Memory B cell (primary cell): ENCODE measurements around the gene ACACB.

Experiments
- ATAC-seq: fragments of 150-1000 bp; cut with Tn5 transposase; 2 replicates; pipeline ENCODE4 v1.10.0; 2021; ENCODE audit warnings: low read depth, mild to moderate bottlenecking, moderate library complexity
- DNase-seq, 2 donors: peaks; one replicate each; pipeline ENCODE4 v3.0.0; 2022; ENCODE audit warnings: low spot score in 2 of 2
- H3K27ac Mint-ChIP-seq: one replicate; pipeline ENCODE4 v1.8.0; 2022; ENCODE audit warnings: mild to moderate bottlenecking, moderate library complexity, mixed read lengths
- H3K27me3 Mint-ChIP-seq: one replicate; pipeline ENCODE4 v1.8.0; 2022; ENCODE audit warnings: mixed read lengths
- H3K36me3 Mint-ChIP-seq: one replicate; pipeline ENCODE4 v1.8.0; 2022; ENCODE audit warnings: mild to moderate bottlenecking, mixed read lengths
- H3K4me1 Mint-ChIP-seq: one replicate; pipeline ENCODE4 v1.8.0; 2022; ENCODE audit warnings: mixed read lengths
- H3K4me3 Mint-ChIP-seq: one replicate; pipeline ENCODE4 v1.8.0; 2022; ENCODE audit warnings: mild to moderate bottlenecking, moderate library complexity, mixed read lengths
- H3K9me3 Mint-ChIP-seq: one replicate; pipeline ENCODE4 v1.8.0; 2022; ENCODE audit warnings: mixed read lengths

Gene ACACB

DNA sequence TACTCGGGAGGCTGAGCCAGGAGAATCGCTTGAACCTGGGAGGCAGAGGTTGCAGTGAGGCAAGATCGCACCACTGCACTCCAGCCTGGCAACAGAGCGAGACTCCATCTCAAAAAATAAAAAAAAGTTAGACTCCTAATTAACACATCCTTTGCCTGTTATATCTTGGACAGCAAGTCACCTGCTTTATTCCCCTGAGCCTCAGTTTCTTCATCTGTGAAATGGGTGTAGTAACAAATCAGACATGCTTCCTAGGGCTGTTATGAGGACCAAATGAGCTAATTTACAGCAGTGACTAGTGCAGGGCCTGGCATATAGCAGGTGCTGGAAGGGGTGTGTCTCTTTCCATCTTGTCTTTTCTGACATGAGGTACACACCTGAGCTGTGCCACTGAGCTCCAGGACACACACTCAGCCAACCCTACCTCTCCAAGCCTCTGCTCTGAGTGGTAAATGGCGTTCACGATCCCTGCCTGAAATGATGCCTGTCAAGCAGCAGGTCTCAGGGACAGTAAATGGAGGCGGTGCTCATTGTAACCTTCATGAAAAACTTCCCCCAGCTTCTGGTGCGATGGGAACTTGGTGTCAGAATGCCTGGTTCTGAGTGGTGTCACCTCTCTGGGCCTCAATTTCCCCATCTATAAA is 161.0 kb downstream of the ACACB start:
- H3K27me3 Mint-ChIP-seq = peaks cover 16% of the 10 kb centered on the region
- ATAC-seq (no peak), DNase-seq (no peak)
- no peaks in the 10 kb centered on the region for H3K4me1 Mint-ChIP-seq
- H3K36me3 Mint-ChIP-seq = no peaks in the 10 kb centered on the region
- no peaks in the 10 kb centered on the region for H3K9me3 Mint-ChIP-seq
- H3K4me3 Mint-ChIP-seq = no peak overlapping the region
- no peak overlapping the region for H3K27ac Mint-ChIP-seq

- Mint-ChIP-seq H3K4me1 (no peaks in the 10 kb centered on the region), H3K4me3 (no peak overlapping the region), H3K27me3 (peaks cover 14% of the 10 kb centered on the region), H3K36me3 (no peaks in the 10 kb centered on the region), H3K9me3 (no peaks in the 10 kb centered on the region), H3K27ac (no peak overlapping the region)
- DNase-seq = no peak
- no peak for ATAC-seq
These were observed 161.7 kb downstream of the ACACB start for GRCh38 chr12:109277899-109278762.

DNA sequence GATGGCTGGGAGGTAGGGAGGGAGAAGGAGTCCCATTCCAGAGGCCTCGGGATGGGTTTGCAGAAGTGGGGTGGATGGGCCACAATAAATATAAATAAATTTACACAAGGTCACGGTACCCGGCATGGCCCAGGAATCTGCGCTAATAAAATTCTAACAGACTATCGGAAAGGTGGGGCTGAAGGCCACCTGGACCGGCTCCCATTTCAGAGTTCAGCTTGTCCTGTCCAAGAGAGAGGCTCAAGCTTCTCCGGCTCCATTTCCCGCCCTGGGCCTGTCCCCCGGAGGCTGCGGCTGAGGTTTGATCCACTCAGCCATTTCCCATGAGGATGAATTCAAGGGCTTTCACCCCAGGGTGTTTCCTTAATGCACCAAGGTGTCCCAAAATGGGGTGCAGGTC is 162.5 kb downstream of the ACACB start:
- no peak for DNase-seq
- H3K36me3 Mint-ChIP-seq = no peaks in the 10 kb centered on the region
- H3K4me3 Mint-ChIP-seq = no peak overlapping the region
- H3K9me3 Mint-ChIP-seq = no peaks in the 10 kb centered on the region
- H3K27me3 Mint-ChIP-seq = peaks cover 11% of the 10 kb centered on the region
- no peak overlapping the region for H3K27ac Mint-ChIP-seq
- ATAC-seq = no peak
- H3K4me1 Mint-ChIP-seq = no peaks in the 10 kb centered on the region

DNA sequence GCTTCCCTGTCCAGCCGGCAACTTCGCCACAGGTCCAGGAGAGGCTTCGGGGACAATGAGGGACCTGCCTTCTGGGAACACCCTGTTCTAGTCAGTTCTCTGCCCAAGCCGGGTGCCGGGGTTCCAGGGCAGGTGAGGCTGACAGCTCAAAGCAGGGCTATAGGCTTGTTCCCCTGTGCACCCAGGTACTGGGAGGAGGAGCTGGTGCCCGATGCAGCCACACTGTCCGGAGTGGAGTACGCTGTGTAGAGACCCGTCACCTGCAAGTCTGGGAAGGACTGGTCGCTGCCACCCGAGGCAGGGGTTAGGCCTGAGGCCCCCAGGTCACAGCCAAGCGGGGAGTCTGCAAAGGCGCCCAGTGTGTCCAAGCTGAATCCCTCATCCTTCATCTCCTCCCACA is 163.1 kb downstream of the ACACB start:
- no peak overlapping the region for H3K4me3 Mint-ChIP-seq
- peaks cover under 1% of the 10 kb centered on the region for H3K4me1 Mint-ChIP-seq
- H3K27ac Mint-ChIP-seq = no peak overlapping the region
- peaks cover 11% of the 10 kb centered on the region for H3K27me3 Mint-ChIP-seq
- ATAC-seq = no peak
- no peak for DNase-seq
- no peaks in the 10 kb centered on the region for H3K9me3 Mint-ChIP-seq
- H3K36me3 Mint-ChIP-seq = no peaks in the 10 kb centered on the region

DNA sequence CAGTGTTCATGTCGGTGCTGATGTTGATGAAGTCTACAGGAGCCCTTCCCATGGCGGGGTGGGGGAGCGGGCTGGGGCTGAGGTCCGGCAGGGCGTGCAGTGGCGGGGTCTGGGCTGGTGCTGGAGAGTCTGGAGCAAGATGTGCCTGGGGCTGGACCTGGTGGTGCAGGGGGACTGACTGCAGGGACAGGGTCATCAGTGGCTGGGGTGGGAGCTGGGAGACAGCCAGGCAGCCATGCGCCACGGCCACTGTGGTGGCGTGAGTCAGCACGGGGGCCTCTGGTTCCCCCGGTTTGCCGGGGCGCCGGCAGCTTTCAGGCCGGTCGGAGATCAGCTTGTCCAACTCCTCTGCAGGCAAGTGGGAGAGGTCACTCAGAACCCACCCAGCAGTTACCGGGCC is 165.1 kb downstream of the ACACB start:
- no peak for ATAC-seq

GRCh38 chr12:109284392-109284791 is 168.0 kb downstream of the ACACB start:
- Mint-ChIP-seq H3K27me3 (peaks cover 3% of the 10 kb centered on the region), H3K4me3 (no peak overlapping the region), H3K4me1 (peaks cover 5% of the 10 kb centered on the region), H3K36me3 (no peaks in the 10 kb centered on the region), H3K27ac (no peak overlapping the region), H3K9me3 (peaks cover 5% of the 10 kb centered on the region)
- DNase-seq (no peak), ATAC-seq (no peak)

More for the DNA sequence above, 165.1 kb downstream of the ACACB start:
- Mint-ChIP-seq H3K4me1 (peaks cover 3% of the 10 kb centered on the region), H3K27ac (no peak overlapping the region), H3K36me3 (no peaks in the 10 kb centered on the region), H3K9me3 (peaks cover 5% of the 10 kb centered on the region), H3K4me3 (no peak overlapping the region), H3K27me3 (peaks cover 7% of the 10 kb centered on the region)
- no peak for DNase-seq

- Mint-ChIP-seq H3K36me3 (no peaks in the 10 kb centered on the region), H3K4me3 (no peak overlapping the region), H3K27ac (no peak overlapping the region), H3K9me3 (peaks cover 5% of the 10 kb centered on the region), H3K4me1 (peaks cover 5% of the 10 kb centered on the region), H3K27me3 (peaks cover 6% of the 10 kb centered on the region)
- DNase-seq = no peak
- ATAC-seq = no peak
These were observed 169.9 kb downstream of the ACACB start for GRCh38 chr12:109286252-109286651.

GRCh38 chr12:109286652-109287051 is 170.3 kb downstream of the ACACB start:
- Mint-ChIP-seq H3K9me3 (peaks cover 5% of the 10 kb centered on the region), H3K27ac (no peak overlapping the region), H3K27me3 (peaks cover 9% of the 10 kb centered on the region), H3K36me3 (no peaks in the 10 kb centered on the region), H3K4me1 (peaks cover 7% of the 10 kb centered on the region), H3K4me3 (no peak overlapping the region)
- ATAC-seq (no peak), DNase-seq (no peak)

GRCh38 chr12:109287181-109287580 is 170.8 kb downstream of the ACACB start:
- peaks cover 5% of the 10 kb centered on the region for H3K9me3 Mint-ChIP-seq
- no peak for ATAC-seq
- H3K4me3 Mint-ChIP-seq = no peak overlapping the region
- H3K36me3 Mint-ChIP-seq = no peaks in the 10 kb centered on the region
- H3K4me1 Mint-ChIP-seq = peaks cover 7% of the 10 kb centered on the region
- DNase-seq = no peak
- H3K27ac Mint-ChIP-seq = no peak overlapping the region
- peaks cover 9% of the 10 kb centered on the region for H3K27me3 Mint-ChIP-seq

GRCh38 chr12:109287811-109288469 is 171.6 kb downstream of the ACACB start:
- ATAC-seq = no peak
- peaks cover 5% of the 10 kb centered on the region for H3K9me3 Mint-ChIP-seq
- H3K4me3 Mint-ChIP-seq = no peak overlapping the region

GRCh38 chr12:109288571-109288970 is 172.2 kb downstream of the ACACB start:
- H3K4me3 Mint-ChIP-seq = no peak overlapping the region
- no peaks in the 10 kb centered on the region for H3K36me3 Mint-ChIP-seq

More at GRCh38 chr12:109287811-109288469, 171.6 kb downstream of the ACACB start:
- Mint-ChIP-seq H3K27me3 (peaks cover 10% of the 10 kb centered on the region), H3K36me3 (no peaks in the 10 kb centered on the region), H3K27ac (no peak overlapping the region), H3K4me1 (peaks cover 7% of the 10 kb centered on the region)
- DNase-seq = no peak

DNA sequence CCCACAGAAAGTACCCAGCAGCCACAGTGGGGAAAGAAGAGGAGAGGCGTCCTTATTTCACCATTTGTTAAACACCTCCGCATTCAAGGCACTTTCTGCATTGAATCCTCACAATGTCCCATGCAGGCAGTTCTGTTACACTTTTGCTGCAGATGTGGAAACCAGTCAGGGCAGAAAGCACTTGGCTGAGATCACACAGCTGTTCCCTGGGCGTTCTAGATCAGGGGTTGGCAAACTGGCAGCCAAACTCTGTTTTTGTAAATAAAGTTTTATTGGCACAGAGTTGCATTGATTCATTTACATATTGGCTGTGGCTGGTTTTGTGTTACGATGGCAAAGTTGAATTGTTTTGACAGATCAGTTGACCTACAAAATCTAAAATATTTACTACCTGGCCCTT is 172.6 kb downstream of the ACACB start:
- Mint-ChIP-seq H3K4me3 (no peak overlapping the region), H3K36me3 (no peaks in the 10 kb centered on the region), H3K27me3 (peaks cover 13% of the 10 kb centered on the region), H3K4me1 (peaks cover 7% of the 10 kb centered on the region), H3K9me3 (peaks cover 5% of the 10 kb centered on the region), H3K27ac (no peak overlapping the region)
- DNase-seq (no peak), ATAC-seq (no peak)

More at GRCh38 chr12:109288571-109288970, 172.2 kb downstream of the ACACB start:
- H3K27ac Mint-ChIP-seq = no peak overlapping the region
- ATAC-seq (no peak), DNase-seq (no peak)
- H3K27me3 Mint-ChIP-seq = peaks cover 13% of the 10 kb centered on the region
- peaks cover 7% of the 10 kb centered on the region for H3K4me1 Mint-ChIP-seq
- peaks cover 5% of the 10 kb centered on the region for H3K9me3 Mint-ChIP-seq

DNA sequence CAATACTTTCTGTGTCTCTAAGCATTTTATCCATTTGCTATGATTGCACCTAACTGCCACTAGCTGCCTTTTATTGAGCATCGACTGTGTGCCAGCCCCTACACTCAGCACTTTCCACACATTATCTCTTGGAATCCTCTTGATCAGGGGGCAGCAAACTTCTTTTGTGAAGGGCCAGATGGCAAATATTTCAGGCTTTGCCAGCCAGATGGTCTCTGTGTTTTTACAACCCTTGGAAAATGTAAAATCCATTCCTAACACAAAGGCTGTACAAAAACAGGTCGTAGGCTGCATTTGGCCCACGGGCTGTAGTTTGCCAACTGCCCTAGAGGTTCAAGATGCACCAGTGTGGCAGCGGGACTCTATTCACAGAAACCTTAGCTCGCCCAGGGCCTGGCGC is 173.2 kb downstream of the ACACB start:
- Mint-ChIP-seq H3K27me3 (peaks cover 15% of the 10 kb centered on the region), H3K9me3 (peaks cover 5% of the 10 kb centered on the region), H3K4me1 (peaks cover 6% of the 10 kb centered on the region), H3K36me3 (no peaks in the 10 kb centered on the region), H3K27ac (no peak overlapping the region), H3K4me3 (no peak overlapping the region)
- DNase-seq (no peak), ATAC-seq (no peak)

DNA sequence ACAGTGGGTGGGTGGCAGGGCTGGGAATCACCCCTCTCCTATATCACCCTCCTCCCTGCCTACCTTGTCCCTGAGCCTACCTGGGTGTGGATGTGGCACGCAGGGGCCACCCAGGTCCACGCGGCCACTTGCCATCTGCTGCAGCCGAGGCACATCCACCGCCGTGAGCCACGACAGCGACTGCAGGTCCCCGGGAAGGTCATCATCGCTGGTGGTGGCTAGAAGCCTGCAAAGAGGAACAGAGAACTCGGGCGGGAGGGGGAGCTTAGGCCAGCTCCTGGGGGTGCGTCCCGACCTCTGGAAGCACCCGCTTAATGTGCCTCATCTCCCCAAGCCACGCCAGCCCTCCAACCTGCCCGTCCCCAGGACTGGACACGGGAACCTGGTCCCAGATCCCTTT is 173.7 kb downstream of the ACACB start:
- no peaks in the 10 kb centered on the region for H3K36me3 Mint-ChIP-seq
- H3K27me3 Mint-ChIP-seq = peaks cover 18% of the 10 kb centered on the region
- DNase-seq (no peak), ATAC-seq (no peak)
- no peak overlapping the region for H3K27ac Mint-ChIP-seq
- no peaks in the 10 kb centered on the region for H3K9me3 Mint-ChIP-seq
- no peak overlapping the region for H3K4me3 Mint-ChIP-seq
- H3K4me1 Mint-ChIP-seq = peaks cover 4% of the 10 kb centered on the region
